K562 (cell line): ENCODE results near the gene FCHO2. TPM values are rescaled to one million over a fixed set of nuclear protein-coding genes. Genes with fewer than 3 reads are reported as not detected.

ENCODE experiments used
- ARNT ChIP-seq, 2 experiments: fragments of 450-650 bp; IDR thresholded peaks; 2 replicates each; pipeline ENCODE4 v1.6.1; 2016; ENCODE audit warnings: mild to moderate bottlenecking in 1 of 2
- DPF2 ChIP-seq: fragments of 450-650 bp; IDR thresholded peaks from 2 replicates; pipeline ENCODE4 v1.6.1; 2016
- GATAD2B ChIP-seq: fragments of 450-650 bp; IDR thresholded peaks from 2 replicates; pipeline ENCODE4 v1.6.1; 2017; ENCODE audit warnings: mild to moderate bottlenecking, borderline replicate concordance
- HDAC2 ChIP-seq: fragments of 450-650 bp; IDR thresholded peaks from 2 replicates; pipeline ENCODE4 v1.6.1; 2016; ENCODE audit warnings: mild to moderate bottlenecking
- TEAD4 ChIP-seq, 2 experiments: sonication (generic) in 1 of 2; formaldehyde crosslinking in 1 of 2; IDR thresholded peaks; 2 replicates each; pipeline versions ENCODE4 v1.6.1 to v1.8.0; 2012 to 2022; ENCODE audit warnings: borderline replicate concordance in 1 of 2, inconsistent platforms in 1 of 2, low read length in 1 of 2, mild to moderate bottlenecking in 1 of 2, missing genetic modification reagents in 1 of 2
- ZBTB7A ChIP-seq: IDR thresholded peaks from 2 replicates; pipeline ENCODE4 v1.6.1; 2011; ENCODE audit warnings: low read depth, mild to moderate bottlenecking, low read length, moderate library complexity, borderline replicate concordance; ENCODE audit not compliant: control insufficient read depth
- polyA plus RNA-seq, 8 experiments: library from polyadenylated mRNA; depleted of rRNA in 4 of 8; stranded (reverse) in 5 of 8; unstranded in 3 of 8; fragments of >200 nt; fragmentation: Nextera tagmentation in 2 of 8; fragmentation: Illumina TruSeq in 1 of 8; extraction: Ambion mirVana in 2 of 8; extraction: Trizol in 1 of 8; gene quantifications; 2 replicates each; pipeline versions ENCODE4 v1.2.1 to v1.2.3, GENCODE V29; 2011 to 2014; ENCODE audit warnings: inconsistent platforms in 1 of 8, missing spikeins in 1 of 8
- total RNA-seq, 7 experiments: library from RNA; depleted of rRNA in 6 of 7; stranded (reverse); fragments of >200 nt in 6 of 7; fragmentation: Illumina TruSeq in 2 of 7; extraction: Trizol in 2 of 7; gene quantifications; 2 replicates each; pipeline versions ENCODE4 v1.2.1 to v1.2.3, GENCODE V29; 2011 to 2021; ENCODE audit warnings: low replicate concordance in 1 of 7
- TF ChIP-seq, protein P1 (sequence below), 2 experiments: IDR thresholded peaks; 2 replicates each; pipeline ENCODE4 v1.6.1; 2012; ENCODE audit warnings: improper control_type of control experiment in 2 of 2, low read depth in 2 of 2, low read length in 2 of 2, borderline replicate concordance in 1 of 2
- TF ChIP-seq, protein P2 (sequence below), 2 experiments: fragments of 450-650 bp; IDR thresholded peaks; 2 replicates each; pipeline ENCODE4 v1.6.1; 2018; ENCODE audit warnings: mild to moderate bottlenecking in 2 of 2, low read depth in 1 of 2; ENCODE audit not compliant: partially characterized antibody in 2 of 2
- TF ChIP-seq, protein P3 (sequence below): sonication (generic); formaldehyde crosslinking; IDR thresholded peaks from 2 replicates; pipeline ENCODE4 v1.8.1; 2023; ENCODE audit warnings: mild to moderate bottlenecking, missing genetic modification reagents
- TF ChIP-seq, protein P4 (sequence below), 2 experiments: IDR thresholded peaks; 2 replicates each; pipeline ENCODE4 v1.6.1; 2011; ENCODE audit warnings: borderline replicate concordance in 1 of 2, control low read depth in 1 of 2, low read depth in 1 of 2, low read length in 1 of 2, mild to moderate bottlenecking in 1 of 2, mixed read lengths in 1 of 2, moderate library complexity in 1 of 2; ENCODE audit not compliant: insufficient read depth in 1 of 2, insufficient read length in 1 of 2, poor library complexity in 1 of 2, severe bottlenecking in 1 of 2; ENCODE audit errors: extremely low read depth in 1 of 2
- TF ChIP-seq, protein P5 (sequence below): sonication (generic); formaldehyde crosslinking; IDR thresholded peaks from 2 replicates; pipeline ENCODE4 v1.8.0; 2023; ENCODE audit warnings: mild to moderate bottlenecking, missing genetic modification reagents

Gene FCHO2
- total and polyA plus RNA-seq, 9 of the 15 experiments (the other 6 are each of a cell fraction or from before 2014, with no cell fraction given): 4.4 to 13.4 (median 8.3) TPM

DNA sequence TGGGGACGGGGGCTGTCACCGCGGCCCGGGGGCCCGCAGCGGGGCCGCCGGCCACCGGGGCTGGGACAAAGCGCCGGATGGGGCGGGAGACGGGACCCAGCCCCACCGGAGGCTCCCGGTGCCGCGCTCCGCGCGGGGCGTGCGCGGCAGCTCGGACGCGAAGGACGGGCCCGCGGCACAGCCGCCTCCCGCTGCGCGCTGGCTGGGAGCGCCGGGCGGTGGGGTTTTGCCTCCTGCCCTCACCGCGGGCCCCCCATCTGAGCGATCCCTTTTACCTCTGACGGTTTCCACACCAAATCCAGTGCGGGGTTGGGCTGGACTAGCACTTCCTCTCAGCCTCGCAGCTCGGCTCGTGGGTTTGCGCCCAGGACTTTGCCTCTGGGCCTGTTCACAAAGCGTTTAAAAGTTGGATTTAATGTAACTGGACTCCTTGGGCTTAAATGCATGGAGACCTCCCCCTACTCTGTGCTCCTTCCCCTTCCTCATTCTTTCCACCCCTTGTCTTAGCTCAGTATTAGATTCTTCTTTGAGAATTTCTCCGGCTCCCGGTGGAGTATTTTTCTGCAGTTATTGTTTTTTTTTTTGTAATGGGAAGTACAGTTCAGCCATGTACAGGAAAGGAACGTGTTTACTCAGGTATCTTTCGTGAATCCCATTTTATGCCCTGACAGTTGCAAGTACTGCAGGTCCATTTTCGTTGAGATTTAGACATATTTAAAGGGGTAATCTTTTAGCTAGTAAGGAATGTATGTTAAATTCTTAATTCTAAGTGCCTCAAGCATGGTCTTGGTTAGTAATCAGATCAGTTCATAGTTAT lies 691 bp downstream of the FCHO2 start (continued):
- TF ChIP-seq, protein P1, sequence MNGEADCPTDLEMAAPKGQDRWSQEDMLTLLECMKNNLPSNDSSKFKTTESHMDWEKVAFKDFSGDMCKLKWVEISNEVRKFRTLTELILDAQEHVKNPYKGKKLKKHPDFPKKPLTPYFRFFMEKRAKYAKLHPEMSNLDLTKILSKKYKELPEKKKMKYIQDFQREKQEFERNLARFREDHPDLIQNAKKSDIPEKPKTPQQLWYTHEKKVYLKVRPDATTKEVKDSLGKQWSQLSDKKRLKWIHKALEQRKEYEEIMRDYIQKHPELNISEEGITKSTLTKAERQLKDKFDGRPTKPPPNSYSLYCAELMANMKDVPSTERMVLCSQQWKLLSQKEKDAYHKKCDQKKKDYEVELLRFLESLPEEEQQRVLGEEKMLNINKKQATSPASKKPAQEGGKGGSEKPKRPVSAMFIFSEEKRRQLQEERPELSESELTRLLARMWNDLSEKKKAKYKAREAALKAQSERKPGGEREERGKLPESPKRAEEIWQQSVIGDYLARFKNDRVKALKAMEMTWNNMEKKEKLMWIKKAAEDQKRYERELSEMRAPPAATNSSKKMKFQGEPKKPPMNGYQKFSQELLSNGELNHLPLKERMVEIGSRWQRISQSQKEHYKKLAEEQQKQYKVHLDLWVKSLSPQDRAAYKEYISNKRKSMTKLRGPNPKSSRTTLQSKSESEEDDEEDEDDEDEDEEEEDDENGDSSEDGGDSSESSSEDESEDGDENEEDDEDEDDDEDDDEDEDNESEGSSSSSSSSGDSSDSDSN (IDR thresholded peaks at IDR 0.05; ENCODE audit: borderline replicate concordance in 1 of 2, low read depth in 2 of 2, low read length in 2 of 2): peak; percentile 49 to 70; a peak in 3 of 4 replicates
- TF ChIP-seq TEAD4 (IDR thresholded peaks at IDR 0.05; ENCODE audit: low read length) (peak; percentile 19; the same call in 1 of the 2 replicates), TEAD4 (CRISPR knock-in tag; IDR thresholded peaks at IDR 0.05; ENCODE audit: borderline replicate concordance) (no peak), GATAD2B (peak; percentile 47; the same call in 1 of the 2 replicates), ARNT (IDR thresholded peaks at IDR 0.05) (0 out of 4 replicates have a peak, but pooled peaks of 1 of the 2 experiments have one; percentile 52), HDAC2 (0 out of 2 replicates have a peak, but pooled peaks have one; percentile 23), DPF2 (0 out of 2 replicates have a peak, but pooled peaks have one; percentile 11), ZBTB7A (peak; percentile 89; the same call in 1 of the 2 replicates)
- TF ChIP-seq, protein P2, sequence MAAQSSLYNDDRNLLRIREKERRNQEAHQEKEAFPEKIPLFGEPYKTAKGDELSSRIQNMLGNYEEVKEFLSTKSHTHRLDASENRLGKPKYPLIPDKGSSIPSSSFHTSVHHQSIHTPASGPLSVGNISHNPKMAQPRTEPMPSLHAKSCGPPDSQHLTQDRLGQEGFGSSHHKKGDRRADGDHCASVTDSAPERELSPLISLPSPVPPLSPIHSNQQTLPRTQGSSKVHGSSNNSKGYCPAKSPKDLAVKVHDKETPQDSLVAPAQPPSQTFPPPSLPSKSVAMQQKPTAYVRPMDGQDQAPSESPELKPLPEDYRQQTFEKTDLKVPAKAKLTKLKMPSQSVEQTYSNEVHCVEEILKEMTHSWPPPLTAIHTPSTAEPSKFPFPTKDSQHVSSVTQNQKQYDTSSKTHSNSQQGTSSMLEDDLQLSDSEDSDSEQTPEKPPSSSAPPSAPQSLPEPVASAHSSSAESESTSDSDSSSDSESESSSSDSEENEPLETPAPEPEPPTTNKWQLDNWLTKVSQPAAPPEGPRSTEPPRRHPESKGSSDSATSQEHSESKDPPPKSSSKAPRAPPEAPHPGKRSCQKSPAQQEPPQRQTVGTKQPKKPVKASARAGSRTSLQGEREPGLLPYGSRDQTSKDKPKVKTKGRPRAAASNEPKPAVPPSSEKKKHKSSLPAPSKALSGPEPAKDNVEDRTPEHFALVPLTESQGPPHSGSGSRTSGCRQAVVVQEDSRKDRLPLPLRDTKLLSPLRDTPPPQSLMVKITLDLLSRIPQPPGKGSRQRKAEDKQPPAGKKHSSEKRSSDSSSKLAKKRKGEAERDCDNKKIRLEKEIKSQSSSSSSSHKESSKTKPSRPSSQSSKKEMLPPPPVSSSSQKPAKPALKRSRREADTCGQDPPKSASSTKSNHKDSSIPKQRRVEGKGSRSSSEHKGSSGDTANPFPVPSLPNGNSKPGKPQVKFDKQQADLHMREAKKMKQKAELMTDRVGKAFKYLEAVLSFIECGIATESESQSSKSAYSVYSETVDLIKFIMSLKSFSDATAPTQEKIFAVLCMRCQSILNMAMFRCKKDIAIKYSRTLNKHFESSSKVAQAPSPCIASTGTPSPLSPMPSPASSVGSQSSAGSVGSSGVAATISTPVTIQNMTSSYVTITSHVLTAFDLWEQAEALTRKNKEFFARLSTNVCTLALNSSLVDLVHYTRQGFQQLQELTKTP (IDR thresholded peaks at IDR 0.05; ENCODE audit: low read depth in 1 of 2, partially characterized antibody in 2 of 2): peak; percentile 35 to 52
- TF ChIP-seq, protein P3, sequence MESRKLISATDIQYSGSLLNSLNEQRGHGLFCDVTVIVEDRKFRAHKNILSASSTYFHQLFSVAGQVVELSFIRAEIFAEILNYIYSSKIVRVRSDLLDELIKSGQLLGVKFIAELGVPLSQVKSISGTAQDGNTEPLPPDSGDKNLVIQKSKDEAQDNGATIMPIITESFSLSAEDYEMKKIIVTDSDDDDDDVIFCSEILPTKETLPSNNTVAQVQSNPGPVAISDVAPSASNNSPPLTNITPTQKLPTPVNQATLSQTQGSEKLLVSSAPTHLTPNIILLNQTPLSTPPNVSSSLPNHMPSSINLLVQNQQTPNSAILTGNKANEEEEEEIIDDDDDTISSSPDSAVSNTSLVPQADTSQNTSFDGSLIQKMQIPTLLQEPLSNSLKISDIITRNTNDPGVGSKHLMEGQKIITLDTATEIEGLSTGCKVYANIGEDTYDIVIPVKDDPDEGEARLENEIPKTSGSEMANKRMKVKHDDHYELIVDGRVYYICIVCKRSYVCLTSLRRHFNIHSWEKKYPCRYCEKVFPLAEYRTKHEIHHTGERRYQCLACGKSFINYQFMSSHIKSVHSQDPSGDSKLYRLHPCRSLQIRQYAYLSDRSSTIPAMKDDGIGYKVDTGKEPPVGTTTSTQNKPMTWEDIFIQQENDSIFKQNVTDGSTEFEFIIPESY: 0 out of 2 replicates have a peak, but pooled peaks have one; percentile 13
- TF ChIP-seq, protein P4, sequence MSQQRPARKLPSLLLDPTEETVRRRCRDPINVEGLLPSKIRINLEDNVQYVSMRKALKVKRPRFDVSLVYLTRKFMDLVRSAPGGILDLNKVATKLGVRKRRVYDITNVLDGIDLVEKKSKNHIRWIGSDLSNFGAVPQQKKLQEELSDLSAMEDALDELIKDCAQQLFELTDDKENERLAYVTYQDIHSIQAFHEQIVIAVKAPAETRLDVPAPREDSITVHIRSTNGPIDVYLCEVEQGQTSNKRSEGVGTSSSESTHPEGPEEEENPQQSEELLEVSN (IDR thresholded peaks at IDR 0.05; ENCODE audit: borderline replicate concordance in 1 of 2, extremely low read depth in 1 of 2, insufficient read depth in 1 of 2, insufficient read length in 1 of 2, low read depth in 1 of 2, low read length in 1 of 2, poor library complexity in 1 of 2, severe bottlenecking in 1 of 2): peak in 1 of 2 experiments; percentile 61
- TF ChIP-seq, protein P5, sequence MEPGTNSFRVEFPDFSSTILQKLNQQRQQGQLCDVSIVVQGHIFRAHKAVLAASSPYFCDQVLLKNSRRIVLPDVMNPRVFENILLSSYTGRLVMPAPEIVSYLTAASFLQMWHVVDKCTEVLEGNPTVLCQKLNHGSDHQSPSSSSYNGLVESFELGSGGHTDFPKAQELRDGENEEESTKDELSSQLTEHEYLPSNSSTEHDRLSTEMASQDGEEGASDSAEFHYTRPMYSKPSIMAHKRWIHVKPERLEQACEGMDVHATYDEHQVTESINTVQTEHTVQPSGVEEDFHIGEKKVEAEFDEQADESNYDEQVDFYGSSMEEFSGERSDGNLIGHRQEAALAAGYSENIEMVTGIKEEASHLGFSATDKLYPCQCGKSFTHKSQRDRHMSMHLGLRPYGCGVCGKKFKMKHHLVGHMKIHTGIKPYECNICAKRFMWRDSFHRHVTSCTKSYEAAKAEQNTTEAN (CRISPR knock-in tag): no peak
